NCI-H146 treated with DMSO at 0.1 percent for 48 hours (cell line): Measurements from ENCODE around the gene KCTD18.
A peak's percentile ranks its signal among the peaks of the same experiment; 100 is the strongest.

ENCODE experiments used
- DNase-seq: peaks from one replicate; lab custom pipeline; 2025; ENCODE audit not compliant: unreplicated experiment; lab: John Stamatoyannopoulos, UW

The KCTD18 gene

GRCh38 chr2:200486529-200486928, 23.3 kb downstream of the KCTD18 start:
- DNase-seq = no peak

DNA sequence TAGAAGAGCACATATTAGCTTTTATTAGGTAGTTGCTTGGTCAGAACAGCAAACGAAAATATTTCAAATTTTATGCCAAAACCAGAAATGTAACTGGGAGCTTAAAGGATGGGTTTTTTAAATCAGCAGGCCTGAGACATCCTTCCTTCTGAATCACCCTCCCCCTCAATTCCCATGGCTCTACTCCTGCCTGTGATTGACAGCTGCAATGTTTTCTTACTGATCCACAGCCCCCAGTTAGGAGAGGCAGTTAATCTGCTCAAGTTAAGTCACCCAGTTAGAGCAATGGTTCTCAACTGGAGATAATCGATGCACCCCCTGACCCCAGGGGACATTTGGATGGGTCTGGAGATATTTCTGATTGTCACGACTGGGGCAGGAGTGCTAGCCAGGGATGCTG, 24.9 kb downstream of the KCTD18 start:
- no peak for DNase-seq

GRCh38 chr2:200483729-200484198, 26.1 kb downstream of the KCTD18 start:
- DNase-seq = peak; percentile 66

DNA sequence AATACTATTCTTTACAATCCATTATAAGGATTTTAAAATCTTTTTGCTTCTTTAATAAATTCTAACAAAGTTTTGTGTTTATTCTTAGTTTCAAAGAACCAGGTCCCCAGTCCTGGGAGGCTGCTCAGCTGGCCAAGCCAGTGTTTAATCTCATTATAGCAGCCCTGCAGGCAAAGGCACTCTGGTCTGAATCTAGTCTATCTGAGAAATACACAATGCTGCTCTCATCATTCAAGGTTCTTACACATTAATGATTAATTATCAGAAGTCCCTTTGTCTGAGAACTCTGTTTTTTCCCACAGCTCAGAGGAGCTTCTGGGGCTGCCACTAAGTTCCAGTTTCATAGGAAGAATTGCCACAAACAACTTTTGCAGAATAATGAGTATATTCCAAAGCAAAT, 27.7 kb downstream of the KCTD18 start:
- no peak for DNase-seq

DNA sequence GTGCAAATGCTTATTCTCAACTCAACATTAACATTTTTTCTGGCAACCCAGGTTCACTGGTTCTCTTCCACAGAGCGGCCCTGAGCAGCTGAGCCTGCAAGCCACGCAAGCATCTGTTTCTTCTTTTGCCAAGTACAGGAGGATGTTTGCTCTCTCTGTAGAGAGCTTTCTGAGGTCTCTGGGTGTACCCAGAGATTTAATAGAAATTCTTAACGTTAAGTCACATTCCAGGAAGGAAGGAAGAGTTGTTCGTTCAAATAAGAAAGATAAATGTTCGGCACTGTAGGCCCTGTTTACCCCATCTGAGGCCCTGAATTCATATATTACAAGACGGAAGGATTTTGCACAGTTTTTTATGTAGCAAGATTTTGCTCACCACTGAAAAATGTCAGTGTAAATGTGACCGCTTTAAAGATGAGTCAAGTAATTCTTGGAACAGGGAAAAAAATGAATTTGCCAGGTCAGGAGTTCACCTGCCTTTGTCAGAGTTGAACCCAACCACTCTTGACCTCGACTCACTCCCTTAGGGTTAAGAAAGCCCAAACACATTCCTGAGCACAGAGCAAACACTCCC, 30.1 kb downstream of the KCTD18 start:
- no peak for DNase-seq

DNA sequence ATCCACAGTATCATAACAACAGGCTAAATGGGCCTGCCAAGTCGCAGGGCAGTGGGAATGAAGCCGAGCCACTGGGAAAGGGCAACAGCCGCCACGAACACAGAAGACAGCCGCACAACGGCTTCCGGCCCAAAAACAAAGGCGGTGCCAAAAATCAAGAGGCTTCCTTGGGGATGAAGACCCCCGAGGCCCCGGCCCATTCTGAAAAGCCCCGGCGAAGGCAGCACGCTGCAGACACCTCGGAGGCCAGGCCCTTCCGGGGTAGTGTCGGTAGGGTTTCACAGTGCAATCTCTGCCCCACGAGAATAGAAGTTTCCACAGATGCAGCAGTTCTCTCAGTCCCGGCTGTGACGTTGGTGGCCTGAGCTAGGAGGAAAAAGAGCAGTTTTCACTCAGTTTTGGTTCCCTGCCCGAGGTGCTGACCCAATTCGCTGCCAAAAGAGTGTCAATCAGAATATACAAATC, 32.2 kb downstream of the KCTD18 start:
- no peak for DNase-seq

DNA sequence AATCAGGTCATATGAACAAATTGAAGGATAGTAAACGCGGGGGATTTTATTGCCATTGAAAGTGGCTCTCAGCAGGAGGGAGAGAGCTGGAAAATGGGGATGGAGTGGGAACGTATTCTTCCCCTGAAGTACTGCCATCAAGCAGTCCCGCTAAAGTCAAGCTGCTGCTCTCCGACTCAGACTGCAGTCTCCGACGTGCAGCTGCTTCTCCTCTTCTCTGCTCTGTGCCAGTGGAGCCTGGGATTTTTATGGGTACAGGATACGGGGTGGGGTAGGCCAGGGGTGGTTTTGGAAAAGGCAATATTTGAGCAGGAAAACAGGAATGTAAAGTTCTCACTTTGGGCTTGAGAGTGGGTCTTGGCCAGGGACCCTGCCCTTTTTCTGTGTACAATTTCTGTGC, 33.0 kb downstream of the KCTD18 start:
- DNase-seq = no peak

DNA sequence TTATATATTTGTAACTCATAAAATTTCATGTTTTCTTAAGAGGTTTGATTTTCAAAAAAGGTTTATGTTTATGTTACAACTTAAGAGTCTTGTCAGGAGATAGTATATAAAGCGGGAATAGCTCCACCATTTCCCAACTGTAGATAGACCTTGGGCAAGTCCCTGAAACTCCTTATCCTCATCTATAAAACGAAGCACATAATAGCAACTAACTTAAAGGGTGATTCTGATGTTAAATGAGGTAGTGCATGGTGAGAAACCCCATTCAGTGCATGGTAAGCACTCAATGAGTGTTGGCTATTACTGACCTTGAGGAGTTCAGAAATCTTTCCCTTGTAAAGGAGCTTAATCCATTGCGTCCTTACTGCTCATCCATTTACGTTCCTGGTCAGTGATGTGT, 34.1 kb downstream of the KCTD18 start:
- DNase-seq = no peak

DNA sequence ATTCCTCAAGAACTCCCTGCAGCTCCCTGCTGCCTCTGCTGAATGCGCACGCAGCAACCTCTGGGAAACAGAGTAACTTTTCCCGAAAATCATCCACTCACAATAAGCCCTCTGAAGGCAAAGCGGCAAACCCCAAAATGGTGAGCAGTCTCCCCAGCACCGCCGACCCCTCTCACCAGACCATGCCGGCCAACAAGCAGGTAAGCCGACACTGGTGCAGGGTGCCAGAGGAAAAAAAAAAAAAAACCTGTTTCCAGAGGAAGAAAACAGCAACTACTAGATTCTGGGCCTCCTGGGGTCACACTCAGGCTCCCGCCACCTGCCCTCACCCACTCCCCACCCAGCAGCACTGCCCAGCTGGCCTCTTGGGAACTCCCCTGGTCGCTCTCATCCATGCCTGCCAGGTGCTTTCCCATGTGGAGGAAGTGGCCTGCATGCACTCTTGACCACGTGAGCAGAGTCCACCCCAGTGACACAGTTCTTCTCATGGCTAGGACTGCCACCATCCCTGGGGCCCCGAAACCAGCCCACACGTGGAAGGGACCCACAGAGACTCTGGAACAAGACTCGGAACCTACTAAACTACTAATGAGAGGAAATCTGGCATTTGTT, 36.9 kb downstream of the KCTD18 start:
- DNase-seq = no peak

GRCh38 chr2:200471928-200472645, 37.8 kb downstream of the KCTD18 start:
- no peak for DNase-seq

GRCh38 chr2:200471324-200471848, 38.5 kb downstream of the KCTD18 start:
- DNase-seq = peak; percentile 4

GRCh38 chr2:200470230-200470629, 39.6 kb downstream of the KCTD18 start:
- no peak for DNase-seq

- DNase-seq = no peak
These were observed 40.1 kb downstream of the KCTD18 start for GRCh38 chr2:200469708-200470211.

DNA sequence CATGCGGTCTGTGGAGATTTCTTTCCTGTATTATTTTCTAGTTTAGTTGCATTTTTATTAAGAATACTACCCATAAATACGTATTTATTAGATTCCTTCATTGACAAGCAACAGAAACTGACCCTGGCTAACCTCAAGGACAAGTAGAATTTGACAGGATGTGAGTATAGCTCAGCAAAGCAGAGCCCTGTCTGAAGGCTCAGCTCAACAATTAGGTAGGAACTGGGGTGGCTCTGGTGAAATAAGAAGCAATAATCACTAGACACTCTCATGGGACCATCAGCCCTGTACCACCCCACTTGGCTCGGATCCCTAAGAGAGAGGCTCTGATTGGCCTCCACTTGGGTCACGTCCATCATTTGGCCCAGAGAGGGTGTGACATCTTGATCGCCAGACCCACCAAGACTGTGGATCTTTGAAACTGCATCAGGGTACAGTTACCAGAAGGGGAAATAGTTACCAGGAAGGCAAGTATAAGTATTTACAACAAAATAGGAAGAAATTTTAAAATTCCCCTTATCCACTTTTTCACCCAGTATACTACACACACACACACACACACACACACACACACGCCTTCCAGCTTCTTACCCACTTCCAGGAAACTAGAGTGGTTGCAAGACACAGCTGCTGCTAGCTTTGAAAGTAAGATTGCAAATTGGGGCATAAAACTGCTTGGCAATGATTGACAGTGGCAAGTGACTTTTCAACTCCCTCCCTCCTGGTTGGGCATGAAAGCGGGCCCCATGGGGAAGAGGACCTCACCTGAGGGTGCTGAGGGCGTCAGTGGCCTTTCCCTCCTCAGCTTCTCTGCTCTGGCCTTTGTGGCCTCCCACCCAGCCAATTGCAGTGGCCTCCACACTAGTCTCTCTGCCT, 41.8 kb downstream of the KCTD18 start:
- DNase-seq = no peak

DNA sequence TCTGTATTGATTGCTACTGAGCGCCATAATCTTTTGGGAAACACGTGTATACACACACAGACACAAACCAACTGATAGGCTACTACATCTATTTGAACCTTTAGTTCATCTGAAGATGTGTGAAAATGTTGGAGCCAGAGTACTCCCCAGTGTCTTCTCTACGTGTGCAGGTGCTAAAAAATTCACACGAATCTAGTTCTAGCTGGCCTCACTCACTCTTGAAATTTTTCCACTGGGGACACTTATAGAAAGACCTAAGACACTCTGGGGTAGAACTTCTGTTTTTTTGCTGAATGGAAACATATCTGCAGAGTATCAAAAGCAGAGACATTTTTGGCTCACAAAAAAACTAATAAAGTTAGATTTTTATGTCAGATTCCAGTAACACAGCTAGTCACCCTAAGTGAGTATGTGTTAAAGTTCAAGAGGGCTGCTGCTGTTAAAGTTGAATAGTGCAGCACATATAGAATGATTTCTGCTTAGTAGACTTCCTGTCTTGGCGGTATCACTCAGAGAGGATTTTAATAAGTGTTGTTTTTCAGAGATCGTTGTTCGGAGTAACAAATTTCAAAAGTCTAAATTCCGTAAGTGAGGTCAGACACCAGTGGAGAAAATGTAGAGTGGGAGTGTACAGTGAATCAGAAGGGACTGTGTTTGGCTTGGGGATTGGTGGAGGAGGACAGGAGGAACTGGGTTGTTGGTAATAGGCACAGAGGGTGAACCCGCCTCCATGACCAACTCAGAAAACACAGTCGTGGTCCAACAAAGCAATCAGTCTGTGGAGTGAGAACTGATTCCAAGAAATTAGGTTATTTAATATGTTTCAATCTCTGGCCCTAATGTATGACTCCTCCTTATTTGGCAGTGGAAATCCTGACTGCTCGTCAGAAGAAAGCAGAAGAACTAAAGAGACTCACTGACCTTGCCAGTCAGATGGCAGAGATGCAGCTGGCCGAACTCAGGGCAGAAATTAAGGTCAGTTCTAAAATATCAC, 43.1 kb downstream of the KCTD18 start:
- no peak for DNase-seq

GRCh38 chr2:200463452-200463851, 46.4 kb downstream of the KCTD18 start:
- DNase-seq = no peak

DNA sequence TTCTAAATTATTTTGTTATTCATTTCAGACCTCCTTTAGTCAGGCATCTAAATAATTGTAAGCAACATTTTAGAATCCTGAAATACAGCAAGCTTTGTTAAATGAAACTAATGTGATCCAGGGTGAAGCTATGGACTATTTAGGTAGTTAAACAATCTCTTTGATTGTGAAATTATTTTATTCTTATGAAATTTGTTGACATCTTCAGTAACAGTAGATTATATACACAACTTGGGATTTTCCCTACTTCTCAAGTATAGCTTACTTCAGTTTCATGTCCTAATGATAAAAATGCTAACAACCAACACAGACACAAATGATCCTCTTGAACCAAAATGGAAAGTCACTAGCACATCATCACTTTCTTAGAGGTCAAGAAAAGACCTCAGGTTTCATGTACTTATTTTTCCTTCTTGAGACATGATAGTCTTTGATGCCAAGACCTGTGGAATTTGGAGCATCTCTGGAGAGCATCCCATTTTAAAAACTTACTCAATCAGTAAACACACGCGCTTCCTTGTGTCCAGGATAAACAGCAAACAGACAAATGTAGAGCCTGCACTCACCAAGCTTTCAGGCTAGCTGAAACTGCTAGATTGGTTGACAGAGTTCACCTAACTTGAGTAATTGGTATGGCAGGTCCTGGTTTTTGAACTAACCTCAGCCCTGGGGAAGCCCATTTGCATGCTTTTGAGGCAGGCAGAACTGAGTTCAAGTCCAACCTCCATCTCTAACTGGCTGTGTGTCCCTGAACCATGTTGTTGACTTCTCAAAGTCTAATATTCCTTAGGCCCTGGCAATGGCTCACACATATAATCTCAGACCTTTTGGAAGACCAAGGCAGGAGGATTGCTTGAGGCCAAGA, 47.8 kb downstream of the KCTD18 start:
- no peak for DNase-seq

- DNase-seq = no peak
These were observed 50.8 kb downstream of the KCTD18 start for GRCh38 chr2:200459101-200459500.

DNA sequence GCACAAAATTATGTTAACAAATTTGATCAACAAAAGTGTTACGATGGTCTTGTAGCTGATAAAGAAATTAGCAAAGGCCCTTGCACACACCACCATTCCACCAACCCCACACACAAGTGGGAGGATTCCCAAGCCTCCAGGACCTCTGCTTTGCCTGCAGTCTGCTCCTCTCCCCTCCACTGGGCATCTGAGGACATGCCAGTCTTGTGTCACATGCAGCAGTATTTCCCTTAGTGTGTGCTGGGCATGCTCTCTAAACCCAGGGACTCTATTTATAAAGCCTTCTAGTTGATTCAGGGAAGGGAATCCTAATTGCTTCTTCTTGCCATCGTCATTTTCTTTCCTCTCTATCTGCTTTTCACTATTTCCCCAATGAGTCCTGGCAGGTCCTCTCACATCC, 53.3 kb downstream of the KCTD18 start:
- no peak for DNase-seq
